Measurements from ENCODE around the gene DICER1.

The DICER1 gene

GRCh38 chr14:95150910-95151309 lies 6.4 kb downstream of the DICER1 start:
- DNase-seq (ENCODE audit: low read depth) = no peak
- no peak for TF ChIP-seq CTCF (IDR thresholded peaks at IDR 0.05; ENCODE audit: control insufficient read depth, insufficient read depth, low read depth, low read length, missing control alignments)
- no peak overlapping the region for H3K4me3 ChIP-seq (ENCODE audit: control insufficient read depth, low read depth, low read length)

- TF ChIP-seq CTCF (IDR thresholded peaks at IDR 0.05; ENCODE audit: control insufficient read depth, insufficient read depth, low read depth, low read length, missing control alignments) = no peak
- DNase-seq (ENCODE audit: low read depth) = no peak
- no peak overlapping the region for H3K4me3 ChIP-seq (ENCODE audit: control insufficient read depth, low read depth, low read length)
Measured at GRCh38 chr14:95149441-95149840, 7.9 kb downstream of the DICER1 start.

GRCh38 chr14:95147597-95147996 lies 9.7 kb downstream of the DICER1 start:
- no peak for DNase-seq (ENCODE audit: low read depth)
- TF ChIP-seq CTCF (IDR thresholded peaks at IDR 0.05; ENCODE audit: control insufficient read depth, insufficient read depth, low read depth, low read length, missing control alignments) = no peak
- no peak overlapping the region for H3K4me3 ChIP-seq (ENCODE audit: control insufficient read depth, low read depth, low read length)

- H3K4me3 ChIP-seq (ENCODE audit: control insufficient read depth, low read depth, low read length) = no peak overlapping the region
- TF ChIP-seq CTCF (IDR thresholded peaks at IDR 0.05; ENCODE audit: control insufficient read depth, insufficient read depth, low read depth, low read length, missing control alignments) = no peak
- DNase-seq (ENCODE audit: low read depth) = no peak
Measured at GRCh38 chr14:95146079-95146771, 11.1 kb downstream of the DICER1 start.

GRCh38 chr14:95144849-95145248 lies 12.5 kb downstream of the DICER1 start:
- TF ChIP-seq CTCF (IDR thresholded peaks at IDR 0.05; ENCODE audit: control insufficient read depth, insufficient read depth, low read depth, low read length, missing control alignments) = no peak
- H3K4me3 ChIP-seq (ENCODE audit: control insufficient read depth, low read depth, low read length) = no peak overlapping the region
- no peak for DNase-seq (ENCODE audit: low read depth)

- H3K4me3 ChIP-seq (ENCODE audit: control insufficient read depth, low read depth, low read length) = no peak overlapping the region
- TF ChIP-seq CTCF (IDR thresholded peaks at IDR 0.05; ENCODE audit: control insufficient read depth, insufficient read depth, low read depth, low read length, missing control alignments) = no peak
- no peak for DNase-seq (ENCODE audit: low read depth)
Measured at GRCh38 chr14:95143808-95144620, 13.3 kb downstream of the DICER1 start.
